Adrenal gland (tissue), 5 donors: ENCODE results near the gene IL1RAP.

ENCODE experiments used
- CTCF ChIP-seq, 6 experiments: fragments of 450-650 bp in 4 of 6; fragments of 200-600 bp in 2 of 6; sonication (generic) in 1 of 6; IDR thresholded peaks; 1 replicate in 5 of 6; 2 replicates in 1 of 6; pipeline versions ENCODE4 v1.5.1 to v1.8.0; 2016 to 2021; ENCODE audit warnings: antibody characterized with exemption in 6 of 6, mild to moderate bottlenecking in 2 of 6, moderate library complexity in 1 of 6
- POLR2A ChIP-seq, 2 donors: fragments of 450-650 bp; IDR thresholded peaks; one replicate each; pipeline ENCODE4 v1.6.1; 2017; ENCODE audit warnings: antibody characterized with exemption in 2 of 2, mild to moderate bottlenecking in 2 of 2, moderate library complexity in 1 of 2
- donor health status: DM: no; HTN: no; CAD: no.

GRCh38 chr3:190495796-190496195 lies 18.1 kb upstream of the IL1RAP start:
- TF ChIP-seq CTCF (IDR thresholded peaks at IDR 0.05) = no peak
- TF ChIP-seq POLR2A (IDR thresholded peaks at IDR 0.05) = no peak
